Stomach (tissue), 9 donors: ENCODE results near the gene SEMA5B. TPM values are rescaled to one million over a fixed set of nuclear protein-coding genes. Genes with fewer than 3 reads are reported as not detected.

Experiments
- DNase-seq, 2 donors: peaks; one replicate each; pipeline versions ENCODE4 v3.0.0 to v3.0.0-alpha.2; 2013 to 2019
- H3K27ac ChIP-seq, 5 donors: fragments of 200-600 bp in 4 of 5; sonication (generic) in 4 of 5; one replicate each; pipeline ENCODE4 v1.5.1; 2013 to 2019; ENCODE audit warnings: mild to moderate bottlenecking in 1 of 5, moderate library complexity in 1 of 5
- H3K27me3 ChIP-seq, 3 donors: fragments of 200-600 bp; sonication (generic); one replicate each; pipeline ENCODE4 v1.5.1; 2017 to 2019; ENCODE audit warnings: mixed run types in 1 of 3
- H3K36me3 ChIP-seq, 4 donors: fragments of 200-600 bp; sonication (generic); 1 replicate in 3 of 4; 2 replicates in 1 of 4; pipeline ENCODE4 v1.5.1; 2016 to 2019
- H3K4me1 ChIP-seq, 4 donors: fragments of 200-600 bp; sonication (generic); one replicate each; pipeline ENCODE4 v1.5.1; 2016 to 2019
- H3K4me3 ChIP-seq, 4 donors: fragments of 200-600 bp; sonication (generic) in 3 of 4; one replicate each; pipeline ENCODE4 v1.5.1; 2016 to 2019; ENCODE audit warnings: mild to moderate bottlenecking in 1 of 4
- H3K9me3 ChIP-seq, 4 donors: fragments of 200-600 bp; sonication (generic); one replicate each; pipeline ENCODE4 v1.5.1; 2016 to 2019
- EP300 ChIP-seq: sonication (generic); formaldehyde crosslinking; IDR thresholded peaks from one replicate; pipeline ENCODE4 v1.6.1; 2017; ENCODE audit warnings: antibody characterized with exemption
- POLR2A ChIP-seq, 4 donors: fragments of 450-650 bp; IDR thresholded peaks; one replicate each; pipeline ENCODE4 v1.6.1; 2016; ENCODE audit warnings: antibody characterized with exemption in 4 of 4, control low read depth in 2 of 4, mild to moderate bottlenecking in 1 of 4, moderate library complexity in 1 of 4
- POLR2AphosphoS5 ChIP-seq, 3 donors: sonication (generic); formaldehyde crosslinking; IDR thresholded peaks; one replicate each; pipeline ENCODE4 v1.6.1; 2016; ENCODE audit warnings: antibody characterized with exemption in 3 of 3
- WGBS, 5 donors: extraction: QIAGEN DNeasy Blood & Tissue Kit in 3 of 5; methylation state at CpG; one replicate each; pipeline versions ENCODE4 v1.1.5 to v1.1.7; 2013 to 2018; 5-methylcytosine and 5-hydroxymethylcytosine counted together
- intact Hi-C: fragments of 100-400 bp; cut with DNase I; formaldehyde crosslinking; loops from one replicate; pipeline ENCODE4 v1.15.1; 2023; ENCODE audit warnings: low total_unique reads
- polyA plus RNA-seq, 3 donors: library from polyadenylated mRNA; stranded (reverse); fragments of 200-250 nt; gene quantifications; one replicate each; pipeline ENCODE4 v1.2.3, GENCODE V29; 2013
- total RNA-seq, 5 donors: library from RNA; depleted of rRNA; stranded (reverse); fragments of >200 nt; gene quantifications; one replicate each; pipeline versions ENCODE4 v1.1.0 to v1.2.3, GENCODE V29; 2014 to 2016
- TF ChIP-seq, protein P1 (sequence below), 7 experiments: fragments of 450-650 bp in 4 of 7; fragments of 200-600 bp in 3 of 7; sonication (generic) in 3 of 7; IDR thresholded peaks; one replicate each; pipeline ENCODE4 v1.5.1; 2016 to 2019; ENCODE audit warnings: antibody characterized with exemption in 7 of 7, control low read depth in 2 of 7, mild to moderate bottlenecking in 1 of 7
- donor health status: healthy with polysubstance abuse.
- donor health status: Bipolar disorder and iron deficiency.
- donor health status: healthy.

Gene SEMA5B
- total and polyA plus RNA-seq, 8 donors = 0.15 to 27.2 (median 1.0) TPM; not detected in 2

GRCh38 chr3:122973893-122974615, 53.5 kb downstream of the SEMA5B start:
- DNase-seq = peak in 1 of 2 donors; percentile 47
- Histone ChIP-seq H3K27me3 (no peaks in the 10 kb centered on the region), H3K4me1 (peaks cover 8 to 40% (median 23%) of the 10 kb centered on the region in 4 donors), H3K4me3 (no peak overlapping the region), H3K9me3 (no peaks in the 10 kb centered on the region), H3K36me3 (no peaks in the 10 kb centered on the region), H3K27ac (peak overlapping the region in 1 of 5 donors; percentile 65)
- TF ChIP-seq POLR2AphosphoS5 (IDR thresholded peaks at IDR 0.05) = no peak
- TF ChIP-seq, protein P1, sequence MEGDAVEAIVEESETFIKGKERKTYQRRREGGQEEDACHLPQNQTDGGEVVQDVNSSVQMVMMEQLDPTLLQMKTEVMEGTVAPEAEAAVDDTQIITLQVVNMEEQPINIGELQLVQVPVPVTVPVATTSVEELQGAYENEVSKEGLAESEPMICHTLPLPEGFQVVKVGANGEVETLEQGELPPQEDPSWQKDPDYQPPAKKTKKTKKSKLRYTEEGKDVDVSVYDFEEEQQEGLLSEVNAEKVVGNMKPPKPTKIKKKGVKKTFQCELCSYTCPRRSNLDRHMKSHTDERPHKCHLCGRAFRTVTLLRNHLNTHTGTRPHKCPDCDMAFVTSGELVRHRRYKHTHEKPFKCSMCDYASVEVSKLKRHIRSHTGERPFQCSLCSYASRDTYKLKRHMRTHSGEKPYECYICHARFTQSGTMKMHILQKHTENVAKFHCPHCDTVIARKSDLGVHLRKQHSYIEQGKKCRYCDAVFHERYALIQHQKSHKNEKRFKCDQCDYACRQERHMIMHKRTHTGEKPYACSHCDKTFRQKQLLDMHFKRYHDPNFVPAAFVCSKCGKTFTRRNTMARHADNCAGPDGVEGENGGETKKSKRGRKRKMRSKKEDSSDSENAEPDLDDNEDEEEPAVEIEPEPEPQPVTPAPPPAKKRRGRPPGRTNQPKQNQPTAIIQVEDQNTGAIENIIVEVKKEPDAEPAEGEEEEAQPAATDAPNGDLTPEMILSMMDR (IDR thresholded peaks at IDR 0.05) = no peak
- TF ChIP-seq POLR2A (IDR thresholded peaks at IDR 0.05) = no peak
- TF ChIP-seq EP300 = no peak
- intact Hi-C loops = no loop called here
- WGBS, 5 donors = 81 to 90% (median 88%) methylated on average over 12 of the region's 12 CpGs

GRCh38 chr3:122972141-122972540, 55.4 kb downstream of the SEMA5B start:
- 88 to 96% (median 94%) methylated on average over 1 of the region's 1 CpG for WGBS, 5 donors
- no peaks in the 10 kb centered on the region for H3K9me3 ChIP-seq
- intact Hi-C loops = no loop called here

GRCh38 chr3:122969585-122970469, 57.7 kb downstream of the SEMA5B start:
- TF ChIP-seq POLR2AphosphoS5 (IDR thresholded peaks at IDR 0.05) (no peak), EP300 (no peak), POLR2A (IDR thresholded peaks at IDR 0.05) (no peak)
- TF ChIP-seq, protein P1 (IDR thresholded peaks at IDR 0.05) = no peak
- H3K27ac ChIP-seq = no peak overlapping the region
- no peaks in the 10 kb centered on the region for H3K27me3 ChIP-seq
- no peaks in the 10 kb centered on the region for H3K9me3 ChIP-seq
- peaks cover 6 to 17% (median 10%) of the 10 kb centered on the region in 4 donors for H3K4me1 ChIP-seq
- no peak overlapping the region for H3K4me3 ChIP-seq
- no peaks in the 10 kb centered on the region for H3K36me3 ChIP-seq
- DNase-seq = peak in 1 of 2 donors; percentile 66
- WGBS, 5 donors = 47 to 57% (median 53%) methylated on average over 10 of the region's 10 CpGs
- intact Hi-C loops = no loop called here

More at GRCh38 chr3:122972141-122972540, 55.4 kb downstream of the SEMA5B start:
- TF ChIP-seq POLR2AphosphoS5 (IDR thresholded peaks at IDR 0.05) (no peak), EP300 (no peak), POLR2A (IDR thresholded peaks at IDR 0.05) (no peak)
- TF ChIP-seq, protein P1 (IDR thresholded peaks at IDR 0.05) = no peak
- Histone ChIP-seq H3K27ac (no peak overlapping the region), H3K4me1 (peaks cover 8 to 29% (median 16%) of the 10 kb centered on the region in 4 donors), H3K27me3 (no peaks in the 10 kb centered on the region), H3K4me3 (no peak overlapping the region), H3K36me3 (no peaks in the 10 kb centered on the region)
- DNase-seq = no peak

- H3K9me3 ChIP-seq = no peaks in the 10 kb centered on the region
- DNase-seq = no peak
- WGBS, 5 donors = 92 to 97% (median 95%) methylated on average over 7 of the region's 7 CpGs
- H3K4me3 ChIP-seq = no peak overlapping the region
- H3K27me3 ChIP-seq = no peaks in the 10 kb centered on the region
- H3K27ac ChIP-seq = no peak overlapping the region
- H3K36me3 ChIP-seq = no peaks in the 10 kb centered on the region
- intact Hi-C loops = no loop called here
- peaks cover 0 to 9% (median 6%) of the 10 kb centered on the region in 4 donors for H3K4me1 ChIP-seq
- TF ChIP-seq EP300 (no peak), POLR2A (IDR thresholded peaks at IDR 0.05) (no peak), POLR2AphosphoS5 (IDR thresholded peaks at IDR 0.05) (no peak)
- TF ChIP-seq, protein P1 (IDR thresholded peaks at IDR 0.05) = no peak
Observed at GRCh38 chr3:122967765-122968164, 59.8 kb downstream of the SEMA5B start.
